Measurements from ENCODE around the gene ZBTB7C. TPM values are rescaled to one million over a fixed set of nuclear protein-coding genes. Genes with fewer than 3 reads are reported as not detected.

ZBTB7C gene
- total and polyA plus RNA-seq, 2 of the 8 experiments (the other 6 are each of a cell fraction or from before 2014, with no cell fraction given) = 0.15 to 0.45 TPM

GRCh38 chr18:48375150-48375800 lies 33.9 kb downstream of the ZBTB7C start (continued):
- no peak for TF ChIP-seq NANOG (IDR thresholded peaks at IDR 0.05; ENCODE audit: insufficient read depth, low read depth, low read length, poor library complexity, severe bottlenecking)
- TF ChIP-seq SIX5 (IDR thresholded peaks at IDR 0.05; ENCODE audit: low read depth, low read length) = no peak
- no peak for TF ChIP-seq FOSL1 (IDR thresholded peaks at IDR 0.05; ENCODE audit: insufficient read depth, low read depth, low read length)
- TF ChIP-seq TAF7 (optimal IDR thresholded peaks at IDR 0.05; ENCODE audit: borderline replicate concordance, low read depth, low read length) = no peak
- no peak for TF ChIP-seq BACH1 (IDR thresholded peaks at IDR 0.05; ENCODE audit: low read length)
- no peak for TF ChIP-seq CREB1 (IDR thresholded peaks at IDR 0.05)
